ENCODE data around the gene ETV3L.
"Not testable (repeated sequence)": the region's sequence is repeated elsewhere in the genome, so short reads cannot be mapped to it uniquely, and the experiment has no call there.

The ETV3L gene

GRCh38 chr1:157104598-157105293 is 5.1 kb upstream of the ETV3L start:
- peak; percentile 100 for DNase-seq

DNA sequence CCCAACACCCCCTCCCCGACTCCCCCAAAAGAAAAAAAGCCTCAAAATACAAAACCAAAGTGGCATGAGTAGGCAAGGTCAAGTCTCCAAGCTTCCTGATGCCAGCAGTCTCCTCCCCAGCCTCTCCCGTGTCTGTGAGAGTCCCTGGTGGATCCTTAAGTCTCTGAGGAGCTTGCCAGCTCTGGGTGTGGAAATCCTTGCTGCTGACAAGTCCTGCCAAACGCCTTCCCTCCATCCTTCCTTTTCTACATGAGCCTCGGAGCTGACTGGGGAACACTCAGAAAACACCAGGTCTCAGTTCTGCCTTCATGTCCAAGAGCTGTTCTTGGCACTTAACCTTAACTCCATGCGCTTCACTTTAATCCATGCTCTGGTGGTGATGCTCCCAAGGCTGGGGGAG is 3.7 kb upstream of the ETV3L start:
- no peak for DNase-seq

- DNase-seq, result peak; percentile 81
Observed at GRCh38 chr1:157101149-157101548, 1.5 kb upstream of the ETV3L start.

DNA sequence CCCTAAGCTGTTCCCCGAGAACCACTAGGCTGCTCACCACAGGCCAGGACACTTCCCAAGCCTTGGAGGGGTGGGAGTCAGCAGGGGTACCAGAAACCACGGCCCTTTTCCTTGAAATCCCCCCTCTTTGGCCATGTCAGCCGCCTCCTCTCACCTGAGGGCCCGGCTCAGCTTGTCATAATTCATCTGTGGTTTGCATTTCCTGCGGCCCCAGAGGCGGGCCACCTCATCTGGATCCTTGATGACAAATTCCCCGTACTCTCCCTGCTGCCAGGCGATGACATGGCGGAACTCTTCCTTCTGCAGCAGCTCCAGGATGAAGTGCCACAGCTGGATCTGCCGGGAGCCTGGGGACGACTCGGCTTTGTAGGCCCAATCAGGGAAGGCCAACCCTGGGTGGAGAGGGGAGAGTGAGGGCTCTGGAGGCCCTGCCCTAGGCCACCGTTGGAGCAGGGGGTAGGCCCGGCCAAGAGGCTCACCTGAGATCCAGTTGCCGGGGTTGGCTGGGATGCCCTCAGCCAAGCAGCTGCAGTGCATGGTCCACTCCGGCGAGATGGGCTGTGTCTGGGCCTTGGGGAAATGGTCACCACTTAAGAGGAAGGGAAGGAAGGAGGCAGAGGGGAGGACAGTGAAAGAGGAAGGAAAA is 498 bp downstream of the ETV3L start:
- DNase-seq, result not testable (repeated sequence)

DNA sequence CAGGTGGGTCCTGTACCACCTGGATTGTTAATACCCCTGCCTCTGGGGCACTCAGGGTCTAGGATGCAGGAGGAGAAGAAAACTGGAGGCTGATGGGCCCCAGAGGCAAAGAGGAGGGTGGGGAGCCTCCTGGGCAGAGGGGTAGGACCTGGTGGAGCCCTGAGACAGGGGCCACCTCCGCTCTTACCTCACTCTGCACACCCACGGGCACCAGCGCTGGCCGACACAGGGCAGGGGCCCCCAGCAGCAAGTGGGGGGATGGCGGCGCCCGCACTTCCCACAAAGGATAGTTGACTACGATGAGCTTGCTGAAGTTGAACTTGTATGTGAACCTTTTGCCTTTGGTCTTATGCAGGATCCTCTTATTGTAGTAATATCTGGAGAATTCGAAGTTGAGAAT is 1.1 kb downstream of the ETV3L start:
- no peak for DNase-seq

- DNase-seq, result no peak
Observed at GRCh38 chr1:157097692-157098091, 1.9 kb downstream of the ETV3L start.

DNA sequence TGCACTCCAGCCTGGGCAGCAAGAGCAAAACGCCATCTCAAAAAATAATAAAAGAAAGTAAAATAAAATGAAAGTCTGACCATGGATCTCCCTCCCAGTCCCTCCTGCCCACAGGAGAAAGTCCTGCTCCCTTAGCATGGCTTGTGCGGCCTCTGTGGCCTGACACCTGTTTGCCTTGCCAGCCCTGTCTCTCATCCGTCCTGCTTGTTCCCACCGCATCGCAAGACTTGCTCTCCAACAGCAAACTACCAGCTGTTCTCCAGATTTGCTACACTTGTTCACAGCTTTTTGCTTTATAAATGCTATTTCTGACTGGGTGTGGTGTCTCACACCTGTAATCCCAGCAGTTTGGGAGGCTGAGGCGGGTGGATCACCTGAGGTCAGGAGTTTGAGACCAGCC is 2.7 kb downstream of the ETV3L start:
- no peak for DNase-seq

GRCh38 chr1:157095551-157095950 is 4.1 kb downstream of the ETV3L start:
- no peak for DNase-seq

GRCh38 chr1:157095091-157095490 is 4.5 kb downstream of the ETV3L start:
- DNase-seq, result no peak

DNA sequence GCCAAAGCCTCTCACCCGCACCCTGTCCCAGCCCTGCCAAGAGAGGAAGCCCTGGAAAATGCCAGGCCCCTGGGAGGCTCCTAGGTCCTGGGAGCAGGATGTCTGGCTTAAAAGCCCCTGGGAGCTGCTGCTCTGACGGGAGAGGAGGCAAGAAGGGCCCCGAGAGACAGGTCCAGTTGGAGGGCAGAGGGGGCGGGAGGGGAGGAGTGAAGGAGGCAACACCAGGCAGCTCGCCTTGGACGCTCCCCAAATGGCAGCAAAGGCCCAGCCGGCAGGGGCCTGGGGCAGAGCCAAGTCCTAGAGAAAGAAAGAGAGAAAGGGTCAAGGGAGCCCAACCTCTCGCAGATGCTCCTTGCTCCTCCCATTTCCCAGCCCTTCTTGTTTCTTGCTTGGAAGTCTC is 6.8 kb downstream of the ETV3L start:
- no peak for DNase-seq

GRCh38 chr1:157091668-157092273 is 7.8 kb downstream of the ETV3L start:
- DNase-seq, result no peak

DNA sequence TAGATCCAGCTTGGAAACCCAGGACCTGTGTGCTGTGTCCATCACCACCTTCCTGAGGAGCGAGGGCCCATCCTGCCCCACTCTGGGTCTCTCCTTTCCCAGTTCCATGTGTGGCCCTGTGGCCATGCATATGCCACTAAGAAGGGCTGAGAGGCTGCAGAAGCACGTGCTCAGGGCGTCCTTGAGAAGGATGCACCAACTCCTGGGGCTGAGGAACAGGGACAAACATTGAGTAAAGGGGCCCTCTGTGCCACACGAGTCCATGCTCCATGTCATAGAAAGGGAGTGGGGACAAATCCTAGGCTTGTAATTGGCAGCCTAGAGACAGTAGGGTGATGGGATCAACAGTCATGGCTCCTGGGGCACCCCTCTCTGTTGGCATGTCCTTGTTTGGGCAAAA is 8.4 kb downstream of the ETV3L start:
- peak; percentile 20 for DNase-seq

DNA sequence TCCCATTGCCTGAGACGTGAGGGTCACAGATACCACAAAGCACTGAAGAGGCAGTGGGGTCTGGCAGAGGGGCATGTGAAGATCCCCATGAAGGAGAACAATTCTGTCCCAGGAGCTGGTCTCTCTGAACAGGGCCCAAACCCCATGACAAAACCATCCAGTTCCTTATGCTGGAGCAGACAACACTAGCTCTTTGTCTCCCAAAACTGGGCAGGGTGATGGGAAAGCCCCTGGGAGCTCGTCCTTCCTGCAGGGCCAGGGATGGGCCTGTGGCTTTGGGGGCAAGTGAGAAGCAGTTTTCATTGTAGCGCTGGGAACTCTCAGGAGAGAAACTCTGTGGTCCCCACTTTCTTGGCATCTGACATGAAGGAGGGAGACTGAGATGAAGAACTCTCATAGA is 8.8 kb downstream of the ETV3L start:
- no peak for DNase-seq

GRCh38 chr1:157090196-157090647 is 9.4 kb downstream of the ETV3L start:
- DNase-seq, result peak; percentile 95

GRCh38 chr1:157089789-157090188 is 9.8 kb downstream of the ETV3L start:
- DNase-seq, result no peak

- DNase-seq, result no peak
Observed at GRCh38 chr1:157088607-157089006, 11.0 kb downstream of the ETV3L start.

DNA sequence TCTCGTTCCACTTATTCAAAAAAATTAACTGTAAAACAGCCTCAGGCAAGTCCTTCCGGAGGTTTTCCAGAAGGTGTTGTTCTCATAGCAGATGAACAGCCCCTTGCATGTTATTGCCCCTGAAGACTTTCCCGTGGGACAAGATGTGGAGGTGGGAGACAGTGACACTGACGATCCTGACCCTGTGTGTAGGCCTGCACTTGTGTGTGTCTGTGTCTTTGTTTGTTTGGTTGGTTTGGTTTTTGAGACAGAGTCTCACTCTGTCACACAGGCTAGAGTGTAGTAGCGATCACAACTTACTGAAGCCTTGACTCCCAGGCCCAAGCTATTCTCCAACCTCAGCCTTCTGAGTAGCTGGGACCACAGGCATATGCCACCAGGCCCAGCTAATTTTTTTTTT is 12.6 kb downstream of the ETV3L start:
- no peak for DNase-seq

DNA sequence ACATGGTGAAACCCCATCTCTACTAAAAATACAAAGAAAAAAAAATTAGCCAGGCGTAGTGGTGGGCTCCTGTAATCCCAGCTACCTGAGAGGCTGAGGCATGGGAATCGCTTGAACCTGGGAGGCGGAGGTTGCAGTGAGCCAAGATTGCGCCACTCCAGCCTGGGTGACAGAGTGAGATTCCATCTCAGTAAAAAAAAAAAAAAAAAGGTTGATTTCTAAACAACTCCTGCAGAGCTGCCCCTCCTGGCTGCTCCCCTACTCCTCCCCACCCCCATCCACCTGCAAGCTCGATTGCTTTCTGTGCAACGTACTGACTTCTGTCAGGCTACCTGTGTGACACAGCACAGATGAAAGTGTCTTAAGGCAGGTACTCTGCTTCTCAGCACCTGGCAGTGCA is 13.3 kb downstream of the ETV3L start:
- DNase-seq, result no peak

- DNase-seq, result no peak
Observed at GRCh38 chr1:157085421-157085820, 14.2 kb downstream of the ETV3L start.

- no peak for DNase-seq
Observed at GRCh38 chr1:157084720-157085119, 14.9 kb downstream of the ETV3L start.

- no peak for DNase-seq
Observed at GRCh38 chr1:157081707-157082106, 17.9 kb downstream of the ETV3L start.

- no peak for DNase-seq
Observed at GRCh38 chr1:157080714-157081113, 18.9 kb downstream of the ETV3L start.

- DNase-seq, result no peak
Observed at GRCh38 chr1:157077394-157077793, 22.2 kb downstream of the ETV3L start.

DNA sequence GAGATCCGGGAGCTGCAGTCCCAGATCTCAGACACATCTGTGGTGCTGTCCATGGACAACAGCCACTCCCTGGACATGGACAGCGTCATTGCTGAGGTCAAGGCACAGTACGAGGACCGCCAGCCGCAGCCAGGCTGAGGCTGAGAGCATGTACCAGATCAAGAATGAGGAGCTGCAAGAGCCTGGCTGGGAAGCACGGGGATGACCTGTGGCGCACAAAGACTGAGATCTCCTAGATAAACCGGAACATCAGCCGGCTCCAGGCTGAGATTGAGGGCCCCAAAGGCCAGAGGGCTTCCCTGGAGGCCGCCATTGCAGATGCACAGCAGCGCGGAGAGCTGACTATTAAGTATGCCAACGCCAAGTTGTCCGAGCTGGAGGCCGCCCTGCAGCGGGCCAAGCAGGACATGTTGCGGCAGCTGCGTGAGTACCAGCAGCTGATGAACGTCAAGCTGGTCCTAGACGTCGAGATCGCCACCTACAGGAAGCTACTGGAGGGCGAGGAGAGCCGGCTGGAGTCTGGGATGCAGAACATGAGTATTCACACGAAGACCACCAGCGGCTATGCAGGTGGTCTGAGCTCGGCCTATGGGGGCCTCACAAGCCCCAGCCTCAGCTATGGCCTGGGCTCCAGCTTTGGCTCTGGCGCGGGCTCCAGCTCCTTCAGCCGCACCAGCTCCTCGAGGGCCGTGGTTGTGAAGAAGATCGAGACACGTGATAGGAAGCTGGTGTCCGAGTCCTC is 25.5 kb downstream of the ETV3L start:
- peak; percentile 91 for DNase-seq
